ENCODE measurements around the gene MMP2.

MMP2 gene

DNA sequence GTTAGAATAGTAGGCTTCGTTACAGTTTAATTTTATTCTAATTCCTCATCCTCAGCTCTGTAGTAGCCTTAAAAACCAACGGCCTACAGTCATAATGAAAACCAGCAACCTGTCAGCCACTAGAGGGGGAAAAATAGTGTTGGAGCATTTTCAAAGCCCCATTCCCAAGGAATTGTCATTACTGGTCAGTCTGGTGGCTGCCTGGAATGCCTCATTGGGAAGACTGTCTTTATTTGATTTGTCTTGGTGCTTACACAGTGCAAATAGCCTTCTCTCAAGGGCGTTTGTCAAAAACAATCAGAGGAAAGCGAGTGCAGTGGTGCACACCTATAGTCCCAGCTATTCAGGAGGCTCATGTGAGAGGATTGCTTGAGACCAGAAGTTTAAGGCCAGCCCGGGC is 34.6 kb downstream of the MMP2 start:
- DNase-seq (ENCODE audit: low spot score): no peak

DNA sequence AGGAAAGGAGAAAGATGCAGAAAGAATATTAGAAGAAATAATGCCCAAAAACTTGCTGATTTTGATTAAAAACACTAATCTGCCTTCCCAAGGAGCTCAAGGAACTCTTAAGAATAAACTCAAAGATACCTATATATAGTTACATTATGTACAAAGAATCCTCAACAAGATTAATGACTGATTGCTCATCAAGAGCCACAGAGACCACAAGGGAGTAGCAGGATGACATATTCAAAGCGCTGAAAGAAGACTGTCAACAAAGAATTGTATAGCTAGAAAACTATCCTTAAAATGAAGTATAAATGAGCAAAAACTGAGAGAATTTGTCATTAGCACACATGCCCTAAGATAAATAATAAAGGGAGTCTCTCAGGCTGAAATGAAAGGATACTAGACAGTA is 36.1 kb downstream of the MMP2 start:
- no peak for DNase-seq (ENCODE audit: low spot score)

DNA sequence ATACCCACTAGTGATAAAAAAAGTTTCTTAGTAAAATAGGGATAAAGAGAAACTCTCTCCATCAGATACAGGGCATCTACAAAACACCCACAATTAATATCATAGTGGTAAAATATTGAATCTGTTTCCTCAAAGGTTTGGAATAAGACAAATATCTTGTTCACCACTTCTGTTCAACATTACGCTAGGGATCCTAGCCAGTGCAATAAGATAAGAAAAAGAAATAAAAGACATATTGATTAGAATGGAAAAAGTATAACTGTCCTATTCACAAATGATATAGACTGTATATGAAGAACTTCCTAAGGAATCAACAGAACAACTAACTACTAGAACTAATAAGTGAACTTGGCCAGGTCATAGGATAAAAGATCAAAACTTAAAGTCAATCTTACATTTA is 42.8 kb downstream of the MMP2 start:
- DNase-seq (ENCODE audit: low spot score): no peak

DNA sequence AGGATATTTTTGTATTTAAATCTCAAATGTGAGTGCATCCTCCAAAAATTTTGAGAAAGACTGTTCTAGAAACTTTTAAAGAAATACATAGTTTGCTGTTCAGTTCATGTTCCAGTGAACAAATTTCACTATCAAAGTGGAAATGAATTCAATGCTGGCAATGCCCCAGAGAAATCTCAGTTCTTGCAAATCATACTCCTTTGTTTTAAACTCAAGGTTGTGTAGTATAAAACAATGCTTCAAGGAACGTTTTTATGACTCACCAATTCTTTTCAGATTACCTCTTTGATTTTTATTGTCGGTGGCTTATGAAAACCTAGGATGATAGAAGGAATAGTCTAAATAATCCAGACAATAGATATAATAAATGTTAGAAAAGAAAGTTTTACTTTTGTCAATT is 47.4 kb downstream of the MMP2 start:
- DNase-seq (ENCODE audit: low spot score): no peak

DNA sequence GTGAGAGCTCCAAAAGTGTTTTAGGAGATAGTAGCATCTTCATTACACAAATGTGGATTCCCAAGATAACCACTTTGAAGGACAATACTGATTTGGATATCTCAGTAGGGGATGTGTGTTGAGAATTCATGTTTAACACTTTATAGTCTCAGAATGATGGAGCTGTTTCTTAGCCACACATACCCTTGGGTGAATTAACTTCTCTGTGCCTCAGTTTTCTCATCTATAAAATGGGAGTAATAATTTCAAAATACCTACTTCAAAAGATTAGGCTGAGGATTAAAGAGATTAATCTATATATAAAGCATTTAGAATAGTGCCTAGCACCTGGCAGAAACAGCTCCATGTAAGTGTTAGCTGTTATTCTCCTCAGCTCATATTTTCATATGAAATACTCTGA is 48.9 kb downstream of the MMP2 start:
- no peak for DNase-seq (ENCODE audit: low spot score)

DNA sequence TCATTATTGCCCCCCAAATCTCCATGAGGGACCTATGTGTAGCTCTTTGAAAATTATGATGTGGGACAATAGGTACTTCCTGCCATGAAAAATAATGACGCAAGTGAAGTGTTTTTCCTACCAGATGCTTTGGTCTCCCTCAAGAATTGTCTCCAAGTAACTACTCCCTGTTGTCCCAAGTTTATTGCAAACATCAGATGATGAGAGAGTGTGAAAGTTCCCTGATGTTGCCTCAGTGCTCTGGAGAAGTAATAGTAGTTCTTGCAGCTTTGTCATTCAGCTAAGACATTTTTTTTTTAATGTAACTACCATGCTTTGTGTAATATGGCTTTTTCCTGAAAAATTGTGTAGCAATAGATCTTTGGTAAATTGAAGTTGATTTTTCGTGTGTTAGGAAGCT is 50.0 kb downstream of the MMP2 start:
- DNase-seq (ENCODE audit: low spot score): no peak

DNA sequence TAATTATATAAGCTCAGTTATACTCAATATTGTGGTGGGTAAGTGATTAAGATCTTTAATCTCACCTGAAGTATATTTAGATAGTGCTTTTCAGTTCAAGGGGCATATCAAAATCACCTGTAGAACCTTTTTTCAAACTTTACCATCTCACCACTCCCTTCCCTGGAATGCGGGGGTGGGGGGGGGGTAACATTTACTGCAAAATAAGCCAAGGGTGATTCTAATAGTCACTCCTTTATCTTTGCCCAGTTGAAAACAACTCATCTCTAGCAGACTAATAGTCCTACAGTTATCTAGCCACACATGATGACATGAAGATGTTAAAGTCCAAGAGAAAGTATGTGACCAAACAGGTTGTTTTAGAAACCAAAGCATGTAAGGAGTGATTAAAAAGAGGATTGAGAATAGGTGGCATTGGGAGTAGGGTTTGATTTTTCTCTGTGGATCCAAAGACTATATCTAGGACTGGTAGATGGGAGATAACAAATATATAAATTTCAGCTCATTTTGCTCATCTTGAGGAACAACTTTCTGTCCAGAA is 51.4 kb downstream of the MMP2 start:
- no peak for DNase-seq (ENCODE audit: low spot score)

DNA sequence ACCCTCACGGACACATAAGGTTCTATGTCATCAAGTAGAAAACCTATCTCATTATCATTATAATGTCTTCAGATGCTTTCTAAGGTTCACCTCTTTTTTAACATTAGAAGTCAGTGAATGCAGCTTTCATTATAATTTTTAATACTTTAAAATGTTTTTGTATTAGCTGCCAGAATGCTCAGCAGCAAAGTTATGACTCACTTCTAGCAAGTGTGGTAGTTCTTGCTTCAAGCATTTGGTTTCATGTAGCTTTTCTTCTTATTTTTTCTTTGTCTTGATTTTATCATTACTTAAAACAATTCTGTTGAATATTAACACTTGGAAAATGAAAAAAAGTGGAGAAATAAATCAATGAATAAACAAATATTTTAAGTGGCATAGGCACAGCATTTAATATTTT is 53.2 kb downstream of the MMP2 start:
- DNase-seq (ENCODE audit: low spot score): peak; percentile 21

DNA sequence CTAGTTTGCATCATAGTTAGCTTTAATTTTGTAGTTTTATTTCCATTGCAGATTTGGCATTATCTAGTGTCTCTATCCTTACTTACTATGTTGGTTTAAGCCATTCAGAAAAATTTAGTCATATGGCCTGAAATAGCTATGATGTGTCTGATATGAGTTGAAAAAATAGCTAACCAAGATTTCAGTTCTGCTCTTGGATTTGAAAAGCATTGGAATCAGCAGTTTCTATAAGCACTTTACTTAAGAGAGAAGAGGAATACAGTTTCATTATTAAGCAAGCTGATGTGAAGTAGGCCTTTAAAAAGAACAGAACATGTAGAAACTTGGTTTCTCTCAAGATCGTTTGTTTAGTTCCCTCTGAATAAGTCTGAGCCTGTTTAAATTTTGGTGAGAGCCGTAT is 55.8 kb downstream of the MMP2 start:
- no peak for DNase-seq (ENCODE audit: low spot score)

DNA sequence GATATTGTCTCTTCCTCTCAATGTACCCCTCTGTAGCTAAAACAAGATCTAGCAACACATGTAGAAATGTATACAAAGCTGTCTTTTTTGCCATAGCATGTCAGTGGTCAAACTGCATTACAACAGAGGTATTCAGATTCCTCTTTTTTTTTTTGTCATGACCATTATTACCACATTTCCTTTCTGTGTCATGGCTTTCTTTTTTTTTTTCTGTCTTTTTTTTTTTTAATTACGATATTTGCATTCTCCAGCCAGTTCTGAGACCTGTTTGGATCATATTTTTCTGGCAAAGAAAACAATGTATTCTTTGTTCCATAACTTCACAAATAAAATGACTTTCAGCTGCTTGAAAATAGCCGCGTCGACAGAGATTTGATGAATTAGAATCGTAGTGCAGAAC is 60.1 kb downstream of the MMP2 start:
- peak; percentile 23 for DNase-seq (ENCODE audit: low spot score)

DNA sequence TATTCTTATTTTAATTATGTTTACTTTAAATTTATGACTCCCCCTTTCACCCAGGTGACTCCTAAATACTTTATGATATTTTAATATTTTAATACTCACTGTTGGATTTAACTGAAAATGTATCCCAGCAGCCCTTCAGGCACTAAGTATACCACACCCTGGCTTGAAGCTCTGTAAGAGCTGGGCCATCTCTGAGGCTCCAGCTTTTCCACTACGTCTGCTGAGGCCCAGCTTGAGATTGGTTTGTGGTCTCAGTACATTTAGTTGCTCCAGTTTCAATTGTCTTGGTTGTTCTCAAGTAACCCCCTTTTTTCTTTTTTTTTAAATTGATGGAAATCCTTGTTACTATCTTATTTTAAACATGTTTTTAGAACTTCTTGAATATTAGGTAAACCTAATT is 60.5 kb downstream of the MMP2 start:
- DNase-seq (ENCODE audit: low spot score): no peak

DNA sequence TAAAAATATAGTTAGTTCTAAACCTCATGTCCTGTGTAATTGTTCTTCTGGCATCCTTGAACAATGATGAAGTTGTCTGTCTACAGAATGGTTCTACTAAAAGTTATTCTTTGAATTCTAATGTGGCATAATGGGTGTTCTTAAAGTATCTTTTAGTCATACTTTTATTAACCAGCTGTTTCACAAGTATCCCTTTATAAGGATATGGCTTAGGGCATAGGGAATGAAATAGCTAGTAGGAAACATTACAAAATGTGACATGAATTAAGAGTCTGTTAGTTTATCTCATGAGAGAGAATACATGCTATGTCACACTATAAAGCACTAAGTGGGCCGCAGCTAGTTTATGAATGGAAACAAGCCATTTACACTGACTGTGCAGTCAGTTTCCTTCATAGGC is 61.2 kb downstream of the MMP2 start:
- no peak for DNase-seq (ENCODE audit: low spot score)

DNA sequence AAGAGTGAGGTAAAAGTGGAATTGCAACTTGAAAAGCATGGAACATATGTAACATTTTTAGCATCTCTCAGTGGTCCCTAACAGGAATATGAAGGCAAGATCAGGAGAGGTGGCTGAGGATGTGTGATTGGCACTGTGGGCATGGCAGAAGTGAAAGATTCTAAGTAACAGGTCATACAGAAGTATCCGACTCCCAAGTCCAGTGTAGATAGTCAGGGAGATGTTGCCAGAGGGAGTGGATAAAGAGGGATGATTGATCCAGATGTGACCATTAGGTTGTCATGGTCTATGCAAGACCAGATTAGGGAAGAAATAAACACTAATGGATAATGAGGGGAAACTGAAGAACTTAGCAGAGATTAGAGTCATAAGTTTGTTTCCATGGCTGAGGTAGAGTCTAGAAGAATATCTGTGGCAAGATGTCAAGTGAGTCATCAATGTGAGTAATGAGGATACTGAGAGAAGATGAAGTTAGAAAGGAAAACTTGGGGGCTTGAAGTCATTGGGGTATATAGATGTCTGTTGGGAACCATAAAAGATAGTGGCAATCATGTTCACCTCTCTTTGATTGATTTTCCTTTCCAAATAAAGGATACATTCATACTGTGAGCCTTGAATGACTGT is 63.6 kb downstream of the MMP2 start:
- DNase-seq (ENCODE audit: low spot score): peak; percentile 31

DNA sequence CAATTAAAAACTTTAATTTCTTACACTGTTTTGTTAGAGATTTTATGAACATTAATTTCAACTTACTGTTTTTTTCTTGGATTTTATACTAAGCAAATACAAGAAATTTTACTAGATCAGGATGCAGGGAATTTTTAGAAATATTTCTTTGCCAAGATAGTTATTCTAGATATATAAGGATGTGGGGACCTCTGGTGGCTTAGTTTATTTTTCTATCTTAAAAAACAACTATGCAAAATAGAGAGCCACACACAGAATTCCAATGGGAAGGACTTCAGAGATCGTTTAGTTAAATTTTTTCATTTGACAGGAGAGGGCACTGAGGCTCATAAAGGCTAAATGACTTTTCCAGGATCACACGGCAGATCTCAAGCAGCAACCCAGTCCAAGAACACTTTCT is 64.5 kb downstream of the MMP2 start:
- DNase-seq (ENCODE audit: low spot score): peak; percentile 23

DNA sequence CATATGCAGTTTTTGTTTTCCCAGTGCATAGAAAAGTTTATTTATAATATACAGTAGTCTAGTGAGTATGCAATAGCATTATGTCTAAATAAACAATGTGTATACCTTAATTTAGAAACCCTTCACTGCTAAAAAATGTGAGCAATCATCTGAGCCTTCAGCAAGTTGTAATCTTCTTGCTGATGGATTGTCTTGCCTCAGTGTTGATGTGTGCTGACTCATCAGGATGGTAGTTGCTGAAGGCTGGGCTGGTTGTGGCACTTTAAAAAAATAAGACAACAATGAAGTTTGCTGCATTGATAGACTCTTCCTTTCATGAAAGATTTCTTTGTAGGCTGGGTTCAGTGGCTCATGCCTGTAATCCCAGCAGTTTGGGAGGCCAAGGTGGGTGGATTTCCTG is 73.6 kb downstream of the MMP2 start:
- peak; percentile 56 for DNase-seq (ENCODE audit: low spot score)

DNA sequence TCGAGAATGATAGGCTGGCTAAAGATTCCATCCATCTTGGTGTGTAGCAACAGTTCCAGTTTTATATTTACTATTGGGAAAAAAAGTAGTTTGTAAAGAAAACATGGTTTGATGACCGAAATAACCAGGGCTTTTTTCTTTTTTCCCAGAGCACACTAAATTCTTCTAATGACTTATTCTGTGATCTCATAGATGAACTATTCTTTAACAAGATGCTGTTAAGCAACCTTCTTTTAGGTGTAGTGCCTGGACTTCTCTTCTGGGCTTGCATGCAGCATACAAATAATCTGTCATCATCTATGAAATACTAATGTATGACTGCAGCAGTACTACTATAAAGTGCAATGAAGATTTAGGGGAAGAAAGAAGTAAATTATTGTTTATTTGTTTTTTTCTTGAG is 76.4 kb downstream of the MMP2 start:
- DNase-seq (ENCODE audit: low spot score): peak; percentile 29
